Gastroesophageal sphincter (tissue), 4 donors: ENCODE measurements around the gene KCND3. TPM values are rescaled to one million over a fixed set of nuclear protein-coding genes. Genes with fewer than 3 reads are reported as not detected.

ENCODE experiments used
- ATAC-seq: fragments of 150-250 bp; one replicate; pipeline ENCODE4 v1.9.1; 2016; ENCODE audit warnings: mild to moderate bottlenecking, moderate library complexity
- H3K27ac ChIP-seq, 4 donors: fragments of 200-600 bp; sonication (generic) in 3 of 4; 1 replicate in 3 of 4; 2 replicates in 1 of 4; pipeline ENCODE4 v1.5.1; 2016 to 2019
- H3K27me3 ChIP-seq: fragments of 200-600 bp; sonication (generic); one replicate; pipeline ENCODE4 v1.5.1; 2019
- H3K36me3 ChIP-seq, 2 donors: fragments of 200-600 bp; sonication (generic); one replicate each; pipeline ENCODE4 v1.5.1; 2019; ENCODE audit warnings: control low read depth in 1 of 2
- H3K4me1 ChIP-seq, 3 donors: fragments of 200-600 bp; sonication (generic); 1 replicate in 2 of 3; 2 replicates in 1 of 3; pipeline ENCODE4 v1.5.1; 2016 to 2019; ENCODE audit warnings: control low read depth in 2 of 3
- H3K4me3 ChIP-seq, 2 donors: fragments of 200-600 bp; sonication (generic); one replicate each; pipeline ENCODE4 v1.5.1; 2019; ENCODE audit warnings: mild to moderate bottlenecking in 1 of 2, moderate library complexity in 1 of 2
- H3K9me3 ChIP-seq, 3 donors: fragments of 200-600 bp; sonication (generic); one replicate each; pipeline ENCODE4 v1.5.1; 2017 to 2019; ENCODE audit warnings: control low read depth in 2 of 3
- EP300 ChIP-seq: sonication (generic); formaldehyde crosslinking; IDR thresholded peaks from one replicate; pipeline ENCODE4 v1.6.1; 2017; ENCODE audit warnings: antibody characterized with exemption, mild to moderate bottlenecking
- POLR2A ChIP-seq, 2 donors: fragments of 450-650 bp; IDR thresholded peaks; one replicate each; pipeline ENCODE4 v1.6.1; 2017; ENCODE audit warnings: antibody characterized with exemption in 2 of 2, mild to moderate bottlenecking in 2 of 2, moderate library complexity in 1 of 2
- POLR2AphosphoS5 ChIP-seq: sonication (generic); formaldehyde crosslinking; IDR thresholded peaks from one replicate; pipeline ENCODE4 v1.6.1; 2017; ENCODE audit warnings: antibody characterized with exemption
- WGBS, 2 donors: methylation state at CpG; one replicate each; pipeline ENCODE4 v1.1.5; 2018; ENCODE audit warnings: low coverage in 1 of 2; 5-methylcytosine and 5-hydroxymethylcytosine counted together
- total RNA-seq, 4 donors: library from RNA; depleted of rRNA; stranded (reverse); fragments of >200 nt; gene quantifications; one replicate each; pipeline ENCODE4 v1.1.0, GENCODE V29; 2016
- TF ChIP-seq, protein P1 (sequence below), 4 experiments: fragments of 200-600 bp in 2 of 4; fragments of 450-650 bp in 2 of 4; sonication (generic) in 1 of 4; IDR thresholded peaks; one replicate each; pipeline ENCODE4 v1.5.1; 2017 to 2019; ENCODE audit warnings: antibody characterized with exemption in 4 of 4, mild to moderate bottlenecking in 2 of 4, moderate library complexity in 2 of 4

KCND3 gene
- total RNA-seq, 4 donors from 2014 or later, result 36.2 to 58.7 (median 57.4) TPM

- no peak for ATAC-seq
- no peak for TF ChIP-seq POLR2AphosphoS5
- TF ChIP-seq, protein P1, sequence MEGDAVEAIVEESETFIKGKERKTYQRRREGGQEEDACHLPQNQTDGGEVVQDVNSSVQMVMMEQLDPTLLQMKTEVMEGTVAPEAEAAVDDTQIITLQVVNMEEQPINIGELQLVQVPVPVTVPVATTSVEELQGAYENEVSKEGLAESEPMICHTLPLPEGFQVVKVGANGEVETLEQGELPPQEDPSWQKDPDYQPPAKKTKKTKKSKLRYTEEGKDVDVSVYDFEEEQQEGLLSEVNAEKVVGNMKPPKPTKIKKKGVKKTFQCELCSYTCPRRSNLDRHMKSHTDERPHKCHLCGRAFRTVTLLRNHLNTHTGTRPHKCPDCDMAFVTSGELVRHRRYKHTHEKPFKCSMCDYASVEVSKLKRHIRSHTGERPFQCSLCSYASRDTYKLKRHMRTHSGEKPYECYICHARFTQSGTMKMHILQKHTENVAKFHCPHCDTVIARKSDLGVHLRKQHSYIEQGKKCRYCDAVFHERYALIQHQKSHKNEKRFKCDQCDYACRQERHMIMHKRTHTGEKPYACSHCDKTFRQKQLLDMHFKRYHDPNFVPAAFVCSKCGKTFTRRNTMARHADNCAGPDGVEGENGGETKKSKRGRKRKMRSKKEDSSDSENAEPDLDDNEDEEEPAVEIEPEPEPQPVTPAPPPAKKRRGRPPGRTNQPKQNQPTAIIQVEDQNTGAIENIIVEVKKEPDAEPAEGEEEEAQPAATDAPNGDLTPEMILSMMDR (IDR thresholded peaks at IDR 0.05), result no peak
- TF ChIP-seq POLR2A (IDR thresholded peaks at IDR 0.05), result no peak
- no peak for TF ChIP-seq EP300
- 80% methylated on average over 2 of the region's 4 CpGs; no CpG with 5 or more reads in 1 of the 2 donors for WGBS, 2 donors
- Histone ChIP-seq H3K27ac (no peak overlapping the region), H3K9me3 (no peaks in the 10 kb centered on the region), H3K27me3 (no peaks in the 10 kb centered on the region), H3K4me3 (no peak overlapping the region), H3K4me1 (peaks cover 0 to 14% (median 0%) of the 10 kb centered on the region in 3 donors), H3K36me3 (no peaks in the 10 kb centered on the region)
Measured at GRCh38 chr1:111855260-111855659, 134.2 kb downstream of the KCND3 start.

- 38 to 56% methylated on average over 4 to 7 of the region's 7 CpGs for WGBS, 2 donors
- H3K4me3 ChIP-seq, result no peak overlapping the region
- TF ChIP-seq, protein P1 (IDR thresholded peaks at IDR 0.05), result no peak
- TF ChIP-seq POLR2AphosphoS5, result no peak
- no peak for TF ChIP-seq EP300
- TF ChIP-seq POLR2A (IDR thresholded peaks at IDR 0.05), result no peak
- H3K27ac ChIP-seq, result no peak overlapping the region
- H3K4me1 ChIP-seq, result peaks cover 0 to 17% (median 0%) of the 10 kb centered on the region in 3 donors
- ATAC-seq, result no peak
- no peaks in the 10 kb centered on the region for H3K36me3 ChIP-seq
- no peaks in the 10 kb centered on the region for H3K9me3 ChIP-seq
- H3K27me3 ChIP-seq, result no peaks in the 10 kb centered on the region
Measured at GRCh38 chr1:111852261-111852721, 137.2 kb downstream of the KCND3 start.

- Histone ChIP-seq H3K27me3 (no peaks in the 10 kb centered on the region), H3K27ac (no peak overlapping the region), H3K9me3 (no peaks in the 10 kb centered on the region), H3K4me1 (peaks cover 0 to 18% (median 0%) of the 10 kb centered on the region in 3 donors), H3K36me3 (no peaks in the 10 kb centered on the region), H3K4me3 (no peak overlapping the region)
- no peak for TF ChIP-seq EP300
- TF ChIP-seq POLR2A (IDR thresholded peaks at IDR 0.05), result no peak
- TF ChIP-seq, protein P1 (IDR thresholded peaks at IDR 0.05), result no peak
- no peak for TF ChIP-seq POLR2AphosphoS5
- no peak for ATAC-seq
- WGBS, 2 donors, result 100% methylated on average over 1 of the region's 6 CpGs; no CpG with 5 or more reads in 1 of the 2 donors
Measured at GRCh38 chr1:111851552-111851951, 137.9 kb downstream of the KCND3 start.

- peaks cover 0 to 25% (median 0%) of the 10 kb centered on the region in 3 donors for H3K4me1 ChIP-seq
- no peaks in the 10 kb centered on the region for H3K27me3 ChIP-seq
- TF ChIP-seq POLR2A (IDR thresholded peaks at IDR 0.05) (no peak), POLR2AphosphoS5 (no peak), EP300 (no peak)
- TF ChIP-seq, protein P1 (IDR thresholded peaks at IDR 0.05), result no peak
- H3K9me3 ChIP-seq, result no peaks in the 10 kb centered on the region
- no CpG with 5 or more reads among the region's 2 CpGs for WGBS, 2 donors
- no peak for ATAC-seq
- H3K4me3 ChIP-seq, result no peak overlapping the region
- H3K27ac ChIP-seq, result no peak overlapping the region
- no peaks in the 10 kb centered on the region for H3K36me3 ChIP-seq
Measured at GRCh38 chr1:111850109-111850508, 139.4 kb downstream of the KCND3 start.

DNA sequence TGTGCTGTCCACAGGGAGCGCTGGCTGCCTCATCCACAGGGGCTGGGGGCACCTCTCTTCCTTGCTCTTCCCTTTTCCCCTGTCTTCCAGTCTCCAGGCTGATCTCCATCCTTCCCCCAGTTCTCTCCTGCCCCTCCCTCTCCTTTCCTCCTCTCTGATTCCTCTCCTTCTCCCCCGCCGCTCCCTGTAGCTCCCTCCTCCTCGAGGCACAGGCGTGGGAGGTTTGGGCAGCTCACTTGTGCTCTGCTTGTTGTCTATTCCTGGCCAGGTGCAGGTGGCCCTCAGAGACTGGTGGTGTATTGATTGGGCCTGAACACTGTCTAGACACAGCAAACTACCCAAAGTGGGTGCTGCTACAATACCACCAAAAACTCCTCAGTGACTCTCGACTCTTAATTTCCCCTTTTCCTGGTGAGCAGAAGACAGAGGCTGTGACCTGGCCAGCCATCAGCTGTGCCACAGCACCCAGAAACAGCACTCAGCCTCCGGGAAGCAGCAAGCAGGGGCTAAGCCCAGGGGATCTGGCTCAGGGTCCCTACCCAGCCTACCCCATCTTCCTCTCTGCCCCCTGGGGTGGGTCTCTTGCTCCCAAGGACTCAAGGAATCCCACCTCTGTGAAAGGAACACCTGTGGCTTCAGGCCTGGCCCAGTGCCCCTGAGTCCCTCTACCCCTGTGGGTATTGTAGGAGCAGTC lies 140.5 kb downstream of the KCND3 start:
- 70 to 100% methylated on average over 1 to 2 of the region's 7 CpGs for WGBS, 2 donors
- no peaks in the 10 kb centered on the region for H3K36me3 ChIP-seq
- H3K27ac ChIP-seq, result no peak overlapping the region
- no peak for TF ChIP-seq EP300
- TF ChIP-seq, protein P1 (IDR thresholded peaks at IDR 0.05), result no peak
- no peak for TF ChIP-seq POLR2AphosphoS5
- TF ChIP-seq POLR2A (IDR thresholded peaks at IDR 0.05), result no peak
- no peak overlapping the region for H3K4me3 ChIP-seq
- H3K27me3 ChIP-seq, result no peaks in the 10 kb centered on the region
- peaks cover 0 to 25% (median 0%) of the 10 kb centered on the region in 3 donors for H3K4me1 ChIP-seq
- H3K9me3 ChIP-seq, result no peaks in the 10 kb centered on the region
- no peak for ATAC-seq
